Thyroid gland (tissue), 4 donors: Measurements from ENCODE around the gene MEST. TPM values are rescaled to one million over a fixed set of nuclear protein-coding genes. Genes with fewer than 3 reads are reported as not detected.

ENCODE experiments used
- DNase-seq, 2 donors: peaks; one replicate each; pipeline ENCODE4 v3.0.0-alpha.2; 2019
- H3K27ac ChIP-seq, 3 donors: fragments of 200-600 bp; sonication (generic); 1 replicate in 2 of 3; 2 replicates in 1 of 3; pipeline ENCODE4 v1.5.1; 2016 to 2019; ENCODE audit warnings: mild to moderate bottlenecking in 1 of 3, moderate library complexity in 1 of 3
- H3K27me3 ChIP-seq: fragments of 200-600 bp; sonication (generic); one replicate; pipeline ENCODE4 v1.5.1; 2019
- H3K36me3 ChIP-seq, 2 donors: fragments of 200-600 bp; sonication (generic); one replicate each; pipeline ENCODE4 v1.5.1; 2016 to 2019
- H3K4me1 ChIP-seq, 2 donors: fragments of 200-600 bp; sonication (generic); one replicate each; pipeline ENCODE4 v1.5.1; 2017 to 2019
- H3K4me3 ChIP-seq, 3 donors: fragments of 200-600 bp; sonication (generic); replicated peaks in 1 of 3; 1 replicate in 2 of 3; 2 replicates in 1 of 3; pipeline ENCODE4 v1.5.1; 2016; ENCODE audit warnings: mild to moderate bottlenecking in 1 of 3
- H3K9me3 ChIP-seq: fragments of 200-600 bp; sonication (generic); one replicate; pipeline ENCODE4 v1.5.1; 2017
- CTCF ChIP-seq, 6 experiments: fragments of 200-600 bp in 3 of 6; fragments of 450-650 bp in 3 of 6; sonication (generic) in 3 of 6; IDR thresholded peaks; one replicate each; pipeline ENCODE4 v1.5.1; 2016 to 2019; ENCODE audit warnings: antibody characterized with exemption in 6 of 6, mild to moderate bottlenecking in 2 of 6, inconsistent platforms in 1 of 6, moderate library complexity in 1 of 6
- POLR2A ChIP-seq, 2 donors: fragments of 450-650 bp; IDR thresholded peaks; one replicate each; pipeline ENCODE4 v1.6.1; 2017; ENCODE audit warnings: antibody characterized with exemption in 2 of 2, mild to moderate bottlenecking in 2 of 2, moderate library complexity in 1 of 2
- WGBS, 2 donors: methylation state at CpG; one replicate each; pipeline ENCODE4 v1.1.5; 2017; 5-methylcytosine and 5-hydroxymethylcytosine counted together
- intact Hi-C: fragments of 100-400 bp; cut with DNase I; formaldehyde crosslinking; loops from one replicate; pipeline ENCODE4 v1.15.1; 2023
- total RNA-seq, 4 donors: library from RNA; depleted of rRNA; stranded (reverse); fragments of >200 nt; gene quantifications; one replicate each; pipeline ENCODE4 v1.2.3, GENCODE V29; 2016

MEST gene
- total RNA-seq, 4 donors from 2014 or later: 20.7 to 29.8 (median 25.5) TPM

GRCh38 chr7:130492523-130493274 is 814 bp downstream of the MEST start:
- no peaks in the 10 kb centered on the region for H3K27me3 ChIP-seq
- no peak overlapping the region for H3K27ac ChIP-seq
- H3K36me3 ChIP-seq: no peaks in the 10 kb centered on the region
- H3K4me3 ChIP-seq: peak overlapping the region in 1 of 3 donors; percentile 23
- 67 to 70% methylated on average over 48 to 50 of the region's 50 CpGs for WGBS, 2 donors
- TF ChIP-seq POLR2A (IDR thresholded peaks at IDR 0.05): no peak
- TF ChIP-seq CTCF (IDR thresholded peaks at IDR 0.05): no peak
- H3K9me3 ChIP-seq: no peaks in the 10 kb centered on the region
- no peak for DNase-seq
- no peaks in the 10 kb centered on the region for H3K4me1 ChIP-seq
- intact Hi-C loops: loop anchor here (10.0 kb wide), 1 partner anchor 428 kb away; no protein-coding TSS in a partner anchor

GRCh38 chr7:130493275-130493873 is 1.5 kb downstream of the MEST start:
- no peak overlapping the region for H3K4me3 ChIP-seq
- intact Hi-C loops: loop anchor here (10.0 kb wide), 1 partner anchor 429 kb away; no protein-coding TSS in a partner anchor
- no peaks in the 10 kb centered on the region for H3K27me3 ChIP-seq
- no peak for TF ChIP-seq POLR2A (IDR thresholded peaks at IDR 0.05)
- no peak for TF ChIP-seq CTCF (IDR thresholded peaks at IDR 0.05)
- DNase-seq: no peak
- H3K27ac ChIP-seq: no peak overlapping the region
- no peaks in the 10 kb centered on the region for H3K4me1 ChIP-seq
- 64 to 74% methylated on average over 13 of the region's 13 CpGs for WGBS, 2 donors
- peaks cover 0 to 3% of the 10 kb centered on the region in 2 donors for H3K36me3 ChIP-seq
- H3K9me3 ChIP-seq: no peaks in the 10 kb centered on the region

- no peak overlapping the region for H3K4me3 ChIP-seq
- H3K9me3 ChIP-seq: no peaks in the 10 kb centered on the region
- no peaks in the 10 kb centered on the region for H3K4me1 ChIP-seq
- no peaks in the 10 kb centered on the region for H3K27me3 ChIP-seq
- H3K36me3 ChIP-seq: peaks cover 0 to 3% of the 10 kb centered on the region in 2 donors
- no peak for DNase-seq
- TF ChIP-seq POLR2A (IDR thresholded peaks at IDR 0.05) (no peak), CTCF (IDR thresholded peaks at IDR 0.05) (no peak)
- 74 to 84% methylated on average over 2 of the region's 2 CpGs for WGBS, 2 donors
- intact Hi-C loops: loop anchor here (10.0 kb wide), 1 partner anchor 430 kb away; no protein-coding TSS in a partner anchor
- no peak overlapping the region for H3K27ac ChIP-seq
Observed at GRCh38 chr7:130494431-130494858, 2.6 kb downstream of the MEST start.

- intact Hi-C loops: no loop called here
- 88 to 93% methylated on average over 8 of the region's 8 CpGs for WGBS, 2 donors
- Histone ChIP-seq H3K27ac (no peak overlapping the region), H3K4me3 (no peak overlapping the region), H3K36me3 (peaks cover 0 to 3% of the 10 kb centered on the region in 2 donors), H3K27me3 (no peaks in the 10 kb centered on the region), H3K9me3 (no peaks in the 10 kb centered on the region), H3K4me1 (no peaks in the 10 kb centered on the region)
- no peak for DNase-seq
- TF ChIP-seq CTCF (IDR thresholded peaks at IDR 0.05) (no peak), POLR2A (IDR thresholded peaks at IDR 0.05) (no peak)
Observed at GRCh38 chr7:130500463-130500862, 8.6 kb downstream of the MEST start.

- H3K27me3 ChIP-seq: no peaks in the 10 kb centered on the region
- intact Hi-C loops: no loop called here
- H3K9me3 ChIP-seq: no peaks in the 10 kb centered on the region
- 87 to 93% methylated on average over 2 of the region's 2 CpGs for WGBS, 2 donors
- no peaks in the 10 kb centered on the region for H3K4me1 ChIP-seq
- no peak overlapping the region for H3K4me3 ChIP-seq
- no peak for DNase-seq
- TF ChIP-seq POLR2A (IDR thresholded peaks at IDR 0.05) (no peak), CTCF (IDR thresholded peaks at IDR 0.05) (no peak)
- peaks cover 0 to 3% of the 10 kb centered on the region in 2 donors for H3K36me3 ChIP-seq
- H3K27ac ChIP-seq: no peak overlapping the region
Observed at GRCh38 chr7:130500910-130501309, 9.0 kb downstream of the MEST start.
